HEK293 (cell line): Measurements from ENCODE around the gene RPS29.

Experiments used
- CTCF ChIA-PET: fragments of 350-600 bp; formaldehyde crosslinking; extraction: SDS; loops from one replicate; lab custom pipeline; 2021; ENCODE audit warnings: antibody characterized with exemption; lab: Yijun Ruan, JAX
- POLR2A ChIA-PET: fragments of 300-600 bp; formaldehyde crosslinking; extraction: SDS; loops from one replicate; lab custom pipeline; 2020; ENCODE audit warnings: antibody characterized with exemption, inconsistent platforms; lab: Yijun Ruan, JAX
- H3K27ac ChIP-seq: fragments of 200-500 bp; sonication (Bioruptor generic); 2 replicates; pipeline ENCODE4 v1.5.1; 2014; ENCODE audit warnings: low read depth, low read length, control low read depth, inconsistent platforms; ENCODE audit errors: extremely low read depth
- H3K36me3 ChIP-seq, 2 experiments: fragments of 200-500 bp in 1 of 2; sonication (Bioruptor generic) in 1 of 2; 1 replicate in 1 of 2; 2 replicates in 1 of 2; pipeline ENCODE4 v1.5.1; 2014 to 2017; ENCODE audit warnings: inconsistent platforms in 2 of 2, low read length in 2 of 2; ENCODE audit not compliant: control insufficient read depth in 2 of 2, insufficient read depth in 1 of 2
- H3K4me1 ChIP-seq: fragments of 200-500 bp; sonication (Bioruptor generic); 2 replicates; pipeline ENCODE4 v1.5.1; 2014; ENCODE audit warnings: mild to moderate bottlenecking, low read length, inconsistent platforms; ENCODE audit not compliant: control insufficient read depth, insufficient read depth
- H3K4me3 ChIP-seq: 2 replicates; pipeline ENCODE4 v1.5.1; 2011; ENCODE audit warnings: low read depth, mild to moderate bottlenecking, control low read depth, low read length, moderate library complexity
- H3K9me3 ChIP-seq: fragments of 200-500 bp; sonication (Bioruptor generic); 2 replicates; pipeline ENCODE4 v1.5.1; 2014; ENCODE audit warnings: low read depth, low read length, inconsistent platforms; ENCODE audit not compliant: control insufficient read depth, insufficient read depth
- EGR2 ChIP-seq: fragments of 450-650 bp; formaldehyde crosslinking; IDR thresholded peaks from 2 replicates; pipeline ENCODE4 v1.5.1; 2016; ENCODE audit warnings: low read depth, missing biosample characterization, missing genetic modification characterization
- GFI1B ChIP-seq: fragments of 450-650 bp; formaldehyde crosslinking; IDR thresholded peaks from 2 replicates; pipeline ENCODE4 v1.5.1; 2016; ENCODE audit warnings: missing biosample characterization, missing genetic modification characterization
- KLF8 ChIP-seq: fragments of 450-650 bp; formaldehyde crosslinking; IDR thresholded peaks from 2 replicates; pipeline ENCODE4 v1.5.1; 2016; ENCODE audit warnings: missing biosample characterization, missing genetic modification characterization
- TCF7L2 ChIP-seq: IDR thresholded peaks from 2 replicates; pipeline ENCODE4 v1.6.1; 2011; ENCODE audit warnings: low read depth, mild to moderate bottlenecking, inconsistent platforms, low read length, moderate library complexity, borderline replicate concordance
- TSHZ1 ChIP-seq: fragments of 450-650 bp; formaldehyde crosslinking; IDR thresholded peaks from 2 replicates; pipeline ENCODE4 v1.5.1; 2016; ENCODE audit warnings: missing biosample characterization, missing genetic modification characterization, borderline replicate concordance
- YY1 ChIP-seq: fragments of 450-650 bp; formaldehyde crosslinking; IDR thresholded peaks from 2 replicates; pipeline ENCODE4 v1.5.1; 2018; ENCODE audit warnings: missing biosample characterization, missing genetic modification characterization
- YY2 ChIP-seq: fragments of 450-650 bp; formaldehyde crosslinking; IDR thresholded peaks from 2 replicates; pipeline ENCODE4 v1.5.1; 2016; ENCODE audit warnings: missing biosample characterization, missing genetic modification characterization
- ZBTB1 ChIP-seq: fragments of 450-650 bp; formaldehyde crosslinking; IDR thresholded peaks from 2 replicates; pipeline ENCODE4 v1.5.1; 2016; ENCODE audit warnings: missing biosample characterization, missing genetic modification characterization
- ZNF157 ChIP-seq: fragments of 450-650 bp; formaldehyde crosslinking; IDR thresholded peaks from 2 replicates; pipeline ENCODE4 v1.5.1; 2016; ENCODE audit warnings: missing biosample characterization, missing genetic modification characterization
- ZNF184 ChIP-seq: fragments of 450-650 bp; IDR thresholded peaks from 2 replicates; pipeline ENCODE4 v1.5.1; 2018; ENCODE audit warnings: missing biosample characterization, mild to moderate bottlenecking, missing genetic modification characterization
- ZNF248 ChIP-seq: fragments of 450-650 bp; formaldehyde crosslinking; IDR thresholded peaks from 2 replicates; pipeline ENCODE4 v1.5.1; 2017; ENCODE audit warnings: missing biosample characterization, missing genetic modification characterization
- ZNF292 ChIP-seq: fragments of 450-650 bp; formaldehyde crosslinking; IDR thresholded peaks from 2 replicates; pipeline ENCODE4 v1.5.1; 2016; ENCODE audit warnings: low read depth, missing biosample characterization, missing genetic modification characterization, borderline replicate concordance
- ZNF335 ChIP-seq: fragments of 450-650 bp; formaldehyde crosslinking; conservative IDR thresholded peaks from 2 replicates; pipeline ENCODE4 v1.5.1; 2016; ENCODE audit warnings: missing biosample characterization, missing genetic modification characterization
- ZNF350 ChIP-seq: fragments of 450-650 bp; formaldehyde crosslinking; IDR thresholded peaks from 2 replicates; pipeline ENCODE4 v1.5.0; 2017; ENCODE audit warnings: missing biosample characterization, mild to moderate bottlenecking, missing genetic modification characterization
- ZNF354C ChIP-seq: fragments of 450-650 bp; formaldehyde crosslinking; IDR thresholded peaks from 2 replicates; pipeline ENCODE4 v1.5.1; 2016; ENCODE audit warnings: missing biosample characterization, missing genetic modification characterization, low read depth, borderline replicate concordance
- ZNF37A ChIP-seq: fragments of 450-650 bp; IDR thresholded peaks from 2 replicates; pipeline ENCODE4 v1.5.1; 2018; ENCODE audit warnings: missing biosample characterization, missing genetic modification characterization
- ZNF391 ChIP-seq: fragments of 450-650 bp; formaldehyde crosslinking; IDR thresholded peaks from 2 replicates; pipeline ENCODE4 v1.5.1; 2016; ENCODE audit warnings: low read depth, missing biosample characterization, missing genetic modification characterization, borderline replicate concordance
- ZNF530 ChIP-seq: fragments of 450-650 bp; formaldehyde crosslinking; IDR thresholded peaks from 2 replicates; pipeline ENCODE4 v1.5.1; 2016; ENCODE audit warnings: low read depth, missing biosample characterization, missing genetic modification characterization
- ZNF561 ChIP-seq: fragments of 450-650 bp; IDR thresholded peaks from 2 replicates; pipeline ENCODE4 v1.5.1; 2018; ENCODE audit warnings: missing biosample characterization, missing genetic modification characterization, borderline replicate concordance
- ZNF580 ChIP-seq: fragments of 450-650 bp; formaldehyde crosslinking; IDR thresholded peaks from 2 replicates; pipeline ENCODE4 v1.5.1; 2016; ENCODE audit warnings: missing biosample characterization, missing genetic modification characterization
- ZNF645 ChIP-seq: fragments of 450-650 bp; formaldehyde crosslinking; IDR thresholded peaks from 2 replicates; pipeline ENCODE4; 2016; ENCODE audit warnings: missing biosample characterization, missing genetic modification characterization
- ZNF658 ChIP-seq: fragments of 450-650 bp; formaldehyde crosslinking; IDR thresholded peaks from 2 replicates; pipeline ENCODE4; 2016; ENCODE audit warnings: missing biosample characterization, missing genetic modification characterization
- ZNF677 ChIP-seq: fragments of 450-650 bp; IDR thresholded peaks from 2 replicates; pipeline ENCODE4 v1.5.0; 2018; ENCODE audit warnings: missing biosample characterization, mild to moderate bottlenecking, missing genetic modification characterization, moderate library complexity
- ZNF692 ChIP-seq: fragments of 450-650 bp; formaldehyde crosslinking; IDR thresholded peaks from 2 replicates; pipeline ENCODE4 v1.5.1; 2016; ENCODE audit warnings: missing biosample characterization, missing genetic modification characterization
- ZNF76 ChIP-seq: fragments of 450-650 bp; formaldehyde crosslinking; IDR thresholded peaks from 2 replicates; pipeline ENCODE4; 2016; ENCODE audit warnings: low read depth, missing biosample characterization, missing genetic modification characterization, borderline replicate concordance
- ZNF768 ChIP-seq: fragments of 450-650 bp; formaldehyde crosslinking; IDR thresholded peaks from 2 replicates; pipeline ENCODE4 v1.5.1; 2018; ENCODE audit warnings: missing biosample characterization, mild to moderate bottlenecking, missing genetic modification characterization
- ZNF837 ChIP-seq: fragments of 450-650 bp; formaldehyde crosslinking; IDR thresholded peaks from 2 replicates; pipeline ENCODE4 v1.5.1; 2016; ENCODE audit warnings: missing biosample characterization, missing genetic modification characterization
- ZSCAN18 ChIP-seq: fragments of 450-650 bp; formaldehyde crosslinking; IDR thresholded peaks from 2 replicates; pipeline ENCODE4 v1.5.1; 2016; ENCODE audit warnings: missing biosample characterization, missing genetic modification characterization
- ZSCAN23 ChIP-seq: fragments of 450-650 bp; formaldehyde crosslinking; IDR thresholded peaks from 2 replicates; pipeline ENCODE4 v1.5.1; 2016; ENCODE audit warnings: missing biosample characterization, missing genetic modification characterization
- ZXDB ChIP-seq: fragments of 450-650 bp; formaldehyde crosslinking; IDR thresholded peaks from 2 replicates; pipeline ENCODE4 v1.5.1; 2016; ENCODE audit warnings: missing biosample characterization, missing genetic modification characterization

RPS29 gene

GRCh38 chr14:49585803-49586672, at the start of gene RPS29:
TSS of gene RPS29 (minus strand) at chr14:49586380. CDS start at chr14:49586346, 34 bp downstream.
- Histone ChIP-seq H3K4me1 (peaks cover 9% of the 10 kb centered on the region), H3K36me3 (peaks cover 26 to 31% of the 10 kb centered on the region in 2 experiments; a peak in 2 of 3 replicates), H3K4me3 (peak within 1 kb of the TSS; percentile 92), H3K9me3 (no peaks in the 10 kb centered on the region), H3K27ac (peak within 1 kb of the TSS; percentile 76)
- ChIA-PET POLR2A (interaction anchor here (0.5 to 3.3 kb wide), 13 partner anchors 9 to 479 kb away, joined by 3 to 43 read pairs (median 5); partner anchors contain the start of genes LRR1, MGAT2 and RPL36AL), CTCF (interaction anchor here (0.6 to 1.8 kb wide), 10 partner anchors 10 to 505 kb away, joined by 3 to 8 read pairs (median 4); partner anchors contain the start of genes LRR1, MGAT2 and RPL36AL)
- TF ChIP-seq ZNF561 (tag by site-specific recombination) (no peak), EGR2 (peak; percentile 60), ZNF530 (tag by site-specific recombination) (no peak), ZNF184 (tag by site-specific recombination) (no peak), ZNF768 (tag by site-specific recombination) (no peak), ZNF580 (tag by site-specific recombination) (no peak), YY1 (peak; percentile 82), TSHZ1 (tag by site-specific recombination) (peak; percentile 68; the same call in 1 of the 2 replicates), ZSCAN18 (tag by site-specific recombination) (no peak), ZNF658 (tag by site-specific recombination) (no peak), ZNF37A (tag by site-specific recombination) (no peak), ZNF350 (tag by site-specific recombination) (no peak), ZNF677 (tag by site-specific recombination) (no peak), ZNF645 (tag by site-specific recombination) (no peak), ZNF837 (no peak), ZNF335 (tag by site-specific recombination) (peak; percentile 47; the same call in 1 of the 2 replicates), ZNF391 (tag by site-specific recombination) (peak; percentile 94; the same call in 1 of the 2 replicates), TCF7L2 (no peak), ZNF292 (tag by site-specific recombination) (no peak), ZNF354C (tag by site-specific recombination) (no peak), YY2 (tag by site-specific recombination) (peak; percentile 79), ZNF248 (tag by site-specific recombination) (no peak), ZNF76 (tag by site-specific recombination) (peak; percentile 88), ZSCAN23 (tag by site-specific recombination) (peak; percentile 63; the same call in 1 of the 2 replicates), ZNF157 (no peak), GFI1B (no peak), ZNF692 (tag by site-specific recombination) (peak; percentile 67; the same call in 1 of the 2 replicates), KLF8 (tag by site-specific recombination) (peak; percentile 80), ZBTB1 (no peak), ZXDB (tag by site-specific recombination) (peak; percentile 81)
